Measurements from ENCODE around the gene IMP3. TPM values are rescaled to one million over a fixed set of nuclear protein-coding genes. Genes with fewer than 3 reads are reported as not detected.

IMP3 gene
- total RNA-seq, 1 donor from 2014 or later, result 159 TPM

DNA sequence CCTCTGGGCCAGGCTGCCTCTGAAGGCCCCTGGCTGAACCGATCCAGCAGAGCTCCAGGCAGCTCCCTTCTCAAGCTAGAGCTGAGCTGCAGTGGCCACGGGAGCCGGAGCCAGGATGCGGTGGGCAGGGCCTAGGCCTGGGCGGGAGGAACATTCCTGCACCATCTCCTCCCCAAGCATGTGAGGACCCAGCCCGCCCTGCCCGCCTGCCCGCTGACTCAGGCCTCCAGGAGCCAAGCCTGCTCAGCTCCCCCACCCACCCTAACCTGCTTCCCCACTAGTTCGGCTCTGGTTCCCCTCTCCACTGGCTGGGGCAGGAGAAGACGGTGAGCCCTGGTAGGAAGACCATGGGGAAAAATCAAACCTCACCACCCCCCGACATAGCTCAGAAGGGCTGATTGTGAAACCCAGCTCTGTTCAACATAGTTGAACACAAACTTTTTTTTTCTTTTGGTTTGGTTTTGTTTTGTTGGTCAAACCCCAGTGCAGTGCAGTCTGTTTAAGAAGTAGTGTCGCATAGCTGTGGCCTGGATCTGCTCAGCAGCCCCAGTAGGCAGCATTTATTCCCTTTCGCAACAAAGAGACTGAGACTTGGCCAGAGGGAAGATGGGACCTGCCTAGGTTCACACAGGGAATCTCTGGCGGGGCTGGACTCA is 21.2 kb upstream of the IMP3 start:
- Histone ChIP-seq H3K4me1 (peaks cover 16 to 51% of the 10 kb centered on the region in 2 donors), H3K4me3 (peak overlapping the region in 1 of 2 donors; percentile 42), H3K27ac (peak overlapping the region; percentile 95 to 97), H3K27me3 (no peaks in the 10 kb centered on the region), H3K36me3 (peaks cover 15 to 42% of the 10 kb centered on the region in 2 donors), H3K9me3 (no peaks in the 10 kb centered on the region)
- DNase-seq (ENCODE audit: low spot score in 2 of 2), result peak; percentile 66 to 96
- TF ChIP-seq, protein P1, sequence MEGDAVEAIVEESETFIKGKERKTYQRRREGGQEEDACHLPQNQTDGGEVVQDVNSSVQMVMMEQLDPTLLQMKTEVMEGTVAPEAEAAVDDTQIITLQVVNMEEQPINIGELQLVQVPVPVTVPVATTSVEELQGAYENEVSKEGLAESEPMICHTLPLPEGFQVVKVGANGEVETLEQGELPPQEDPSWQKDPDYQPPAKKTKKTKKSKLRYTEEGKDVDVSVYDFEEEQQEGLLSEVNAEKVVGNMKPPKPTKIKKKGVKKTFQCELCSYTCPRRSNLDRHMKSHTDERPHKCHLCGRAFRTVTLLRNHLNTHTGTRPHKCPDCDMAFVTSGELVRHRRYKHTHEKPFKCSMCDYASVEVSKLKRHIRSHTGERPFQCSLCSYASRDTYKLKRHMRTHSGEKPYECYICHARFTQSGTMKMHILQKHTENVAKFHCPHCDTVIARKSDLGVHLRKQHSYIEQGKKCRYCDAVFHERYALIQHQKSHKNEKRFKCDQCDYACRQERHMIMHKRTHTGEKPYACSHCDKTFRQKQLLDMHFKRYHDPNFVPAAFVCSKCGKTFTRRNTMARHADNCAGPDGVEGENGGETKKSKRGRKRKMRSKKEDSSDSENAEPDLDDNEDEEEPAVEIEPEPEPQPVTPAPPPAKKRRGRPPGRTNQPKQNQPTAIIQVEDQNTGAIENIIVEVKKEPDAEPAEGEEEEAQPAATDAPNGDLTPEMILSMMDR (IDR thresholded peaks at IDR 0.05), result no peak
- intact Hi-C loops (cut with DNase I), result loop anchor here (1.0 to 2.0 kb wide), 2 partner anchors 14 to 21 kb away; partner anchors contain the start of genes IMP3 and SNX33

DNA sequence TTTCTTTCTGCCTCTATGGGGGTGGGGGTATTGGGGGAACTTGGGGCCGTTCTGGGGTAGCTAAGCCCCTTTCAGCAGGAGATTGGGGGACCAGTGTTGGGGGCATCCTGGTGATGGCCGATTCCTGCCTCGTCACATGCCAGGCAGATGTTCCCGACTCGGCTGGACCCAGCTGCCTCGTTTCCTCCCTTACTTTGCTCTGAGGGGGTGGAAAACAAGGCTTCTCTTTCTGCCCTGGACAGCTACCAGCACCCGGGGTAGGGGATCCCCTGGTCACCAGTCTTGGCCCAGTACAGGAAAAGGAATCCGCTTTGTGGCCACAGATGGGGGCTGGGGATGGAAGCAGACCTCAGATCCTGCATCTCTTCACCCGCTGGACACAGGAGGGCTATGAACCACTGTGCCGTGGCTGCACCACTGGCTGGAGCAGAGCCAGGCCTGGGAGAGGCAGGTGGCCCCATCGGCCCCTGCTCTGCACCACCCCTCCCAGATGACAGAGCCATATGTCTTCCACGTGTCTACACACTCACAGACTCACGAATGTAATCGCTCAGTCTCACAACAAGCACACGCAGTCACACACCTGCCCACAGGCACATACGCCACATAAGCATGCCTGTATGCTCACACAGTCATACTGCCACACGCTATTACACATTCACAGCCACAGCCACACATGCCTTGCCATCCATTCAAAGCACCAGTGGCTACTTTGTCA is 20.1 kb upstream of the IMP3 start:
- peaks cover 15 to 45% of the 10 kb centered on the region in 2 donors for H3K36me3 ChIP-seq
- TF ChIP-seq, protein P1 (IDR thresholded peaks at IDR 0.05), result no peak
- no peak for DNase-seq (ENCODE audit: low spot score in 2 of 2)
- peak overlapping the region; percentile 95 to 97 for H3K27ac ChIP-seq
- H3K4me3 ChIP-seq, result no peak overlapping the region
- intact Hi-C loops (cut with DNase I), result loop anchor here (2.0 kb wide), 1 partner anchor 13 kb away; the partner anchor contains the start of gene SNX33
- H3K9me3 ChIP-seq, result no peaks in the 10 kb centered on the region
- H3K4me1 ChIP-seq, result peaks cover 19 to 45% of the 10 kb centered on the region in 2 donors
- no peaks in the 10 kb centered on the region for H3K27me3 ChIP-seq

- peaks cover 26 to 53% of the 10 kb centered on the region in 2 donors for H3K4me1 ChIP-seq
- peak overlapping the region; percentile 95 to 97 for H3K27ac ChIP-seq
- no peaks in the 10 kb centered on the region for H3K9me3 ChIP-seq
- no peak overlapping the region for H3K4me3 ChIP-seq
- intact Hi-C loops (cut with DNase I), result no loop called here
- TF ChIP-seq, protein P1 (IDR thresholded peaks at IDR 0.05), result no peak
- DNase-seq (ENCODE audit: low spot score in 2 of 2), result no peak
- no peaks in the 10 kb centered on the region for H3K27me3 ChIP-seq
- peaks cover 15 to 45% of the 10 kb centered on the region in 2 donors for H3K36me3 ChIP-seq
Measured at GRCh38 chr15:75659141-75659771, 19.2 kb upstream of the IMP3 start.

- no peak for DNase-seq (ENCODE audit: low spot score in 2 of 2)
- no peaks in the 10 kb centered on the region for H3K27me3 ChIP-seq
- peaks cover 15 to 39% of the 10 kb centered on the region in 2 donors for H3K36me3 ChIP-seq
- H3K27ac ChIP-seq, result peak overlapping the region; percentile 60 to 97
- TF ChIP-seq, protein P1 (IDR thresholded peaks at IDR 0.05), result no peak
- peaks cover 44 to 68% of the 10 kb centered on the region in 2 donors for H3K4me1 ChIP-seq
- no peaks in the 10 kb centered on the region for H3K9me3 ChIP-seq
- intact Hi-C loops (cut with DNase I), result no loop called here
- H3K4me3 ChIP-seq, result no peak overlapping the region
Measured at GRCh38 chr15:75656813-75657212, 16.8 kb upstream of the IMP3 start.

GRCh38 chr15:75656331-75656730 is 16.3 kb upstream of the IMP3 start:
- Histone ChIP-seq H3K4me3 (no peak overlapping the region), H3K27me3 (no peaks in the 10 kb centered on the region), H3K27ac (peak overlapping the region; percentile 34 to 60), H3K9me3 (no peaks in the 10 kb centered on the region), H3K4me1 (peaks cover 43 to 68% of the 10 kb centered on the region in 2 donors), H3K36me3 (peaks cover 15 to 39% of the 10 kb centered on the region in 2 donors)
- intact Hi-C loops (cut with DNase I), result no loop called here
- TF ChIP-seq, protein P1 (IDR thresholded peaks at IDR 0.05), result no peak
- DNase-seq (ENCODE audit: low spot score in 2 of 2), result no peak

All from ascending aorta (tissue), 2 donors.